Fibroblast of mammary gland (primary cell): ENCODE results near the gene AUTS2.

Experiments
- DNase-seq: peaks from one replicate; pipeline ENCODE4 v3.0.0-alpha.2; 2010; ENCODE audit warnings: low read depth
- H3K4me3 ChIP-seq: 2 replicates; pipeline ENCODE4 v1.5.1; 2011; ENCODE audit warnings: low read depth, mild to moderate bottlenecking, low read length, moderate library complexity; ENCODE audit not compliant: control insufficient read depth
- TF ChIP-seq, protein P1 (sequence below): conservative IDR thresholded peaks from 2 replicates; pipeline ENCODE4 v1.5.1; 2011; ENCODE audit warnings: low read depth, low read length, inconsistent platforms; ENCODE audit not compliant: control insufficient read depth, insufficient read depth

AUTS2 gene

DNA sequence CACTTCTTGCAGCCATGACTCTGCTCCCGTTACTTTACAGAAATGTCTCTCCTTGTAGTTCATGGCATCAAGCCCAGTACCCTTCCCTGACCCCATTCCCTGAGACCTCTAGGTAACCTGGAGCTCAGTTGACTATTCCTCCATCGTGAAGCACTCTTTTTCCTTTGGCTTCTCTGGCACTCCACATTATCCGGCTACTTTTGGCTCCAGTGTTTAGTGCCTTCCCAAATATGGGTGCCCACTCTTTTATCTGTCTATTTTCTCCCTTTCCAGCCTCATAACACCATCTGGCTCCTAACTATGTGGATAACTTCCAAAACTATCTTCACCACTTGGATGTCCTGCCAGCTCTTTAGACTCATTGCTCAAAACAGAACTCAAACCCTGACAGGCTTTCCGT, 788.9 kb downstream of the AUTS2 start:
- peak; percentile 33 for DNase-seq
- TF ChIP-seq, protein P1, sequence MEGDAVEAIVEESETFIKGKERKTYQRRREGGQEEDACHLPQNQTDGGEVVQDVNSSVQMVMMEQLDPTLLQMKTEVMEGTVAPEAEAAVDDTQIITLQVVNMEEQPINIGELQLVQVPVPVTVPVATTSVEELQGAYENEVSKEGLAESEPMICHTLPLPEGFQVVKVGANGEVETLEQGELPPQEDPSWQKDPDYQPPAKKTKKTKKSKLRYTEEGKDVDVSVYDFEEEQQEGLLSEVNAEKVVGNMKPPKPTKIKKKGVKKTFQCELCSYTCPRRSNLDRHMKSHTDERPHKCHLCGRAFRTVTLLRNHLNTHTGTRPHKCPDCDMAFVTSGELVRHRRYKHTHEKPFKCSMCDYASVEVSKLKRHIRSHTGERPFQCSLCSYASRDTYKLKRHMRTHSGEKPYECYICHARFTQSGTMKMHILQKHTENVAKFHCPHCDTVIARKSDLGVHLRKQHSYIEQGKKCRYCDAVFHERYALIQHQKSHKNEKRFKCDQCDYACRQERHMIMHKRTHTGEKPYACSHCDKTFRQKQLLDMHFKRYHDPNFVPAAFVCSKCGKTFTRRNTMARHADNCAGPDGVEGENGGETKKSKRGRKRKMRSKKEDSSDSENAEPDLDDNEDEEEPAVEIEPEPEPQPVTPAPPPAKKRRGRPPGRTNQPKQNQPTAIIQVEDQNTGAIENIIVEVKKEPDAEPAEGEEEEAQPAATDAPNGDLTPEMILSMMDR: no peak
- no peak overlapping the region for H3K4me3 ChIP-seq

GRCh38 chr7:70389531-70390151, 791.4 kb downstream of the AUTS2 start:
- TF ChIP-seq, protein P1: no peak
- DNase-seq: no peak
- H3K4me3 ChIP-seq: no peak overlapping the region

- TF ChIP-seq, protein P1: no peak
- DNase-seq: peak; percentile 69
- H3K4me3 ChIP-seq: no peak overlapping the region
Measured at GRCh38 chr7:70390251-70390650, 792.0 kb downstream of the AUTS2 start.

GRCh38 chr7:70392256-70392876, 794.1 kb downstream of the AUTS2 start:
- TF ChIP-seq, protein P1: no peak
- no peak overlapping the region for H3K4me3 ChIP-seq
- DNase-seq: peak; percentile 91

GRCh38 chr7:70392877-70393435, 794.7 kb downstream of the AUTS2 start:
- peak; percentile 42 for DNase-seq
- TF ChIP-seq, protein P1: no peak
- H3K4me3 ChIP-seq: no peak overlapping the region

DNA sequence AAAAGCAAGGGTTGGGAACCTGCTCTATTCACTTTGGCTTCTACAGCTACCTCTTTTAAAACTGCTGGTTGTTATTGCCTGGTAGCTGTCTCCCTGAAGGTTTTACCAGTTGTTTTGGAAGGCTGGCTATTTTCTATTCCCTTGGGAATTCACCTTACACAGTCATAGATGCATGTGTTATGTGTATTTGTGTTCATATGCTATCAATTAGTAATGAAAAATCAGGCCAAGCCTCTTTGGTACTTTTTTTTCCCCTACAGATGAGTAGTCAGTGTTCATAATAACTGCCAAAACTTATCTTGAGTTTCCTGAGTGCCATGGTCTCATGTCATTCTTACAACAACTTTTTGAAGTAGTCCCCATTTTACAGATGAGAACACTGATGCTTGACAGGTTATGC, 795.7 kb downstream of the AUTS2 start:
- TF ChIP-seq, protein P1: no peak
- no peak overlapping the region for H3K4me3 ChIP-seq
- DNase-seq: peak; percentile 90
